ENCODE measurements around the gene SPATA1.
"Not testable (repeated sequence)": the region's sequence is repeated elsewhere in the genome, so short reads cannot be mapped to it uniquely, and the experiment has no call there.

SPATA1 gene

GRCh38 chr1:84506002-84506728 lies at the start of gene SPATA1, which contains the start of gene GNG5:
SPATA1 (plus strand) TSS chr1:84506386; CDS start chr1:84516360, 9,974 bp downstream.
GNG5 (minus strand) TSS chr1:84506581; CDS start chr1:84506091, 490 bp downstream.
- DNase-seq (ENCODE audit: low spot score): peak; percentile 95

DNA sequence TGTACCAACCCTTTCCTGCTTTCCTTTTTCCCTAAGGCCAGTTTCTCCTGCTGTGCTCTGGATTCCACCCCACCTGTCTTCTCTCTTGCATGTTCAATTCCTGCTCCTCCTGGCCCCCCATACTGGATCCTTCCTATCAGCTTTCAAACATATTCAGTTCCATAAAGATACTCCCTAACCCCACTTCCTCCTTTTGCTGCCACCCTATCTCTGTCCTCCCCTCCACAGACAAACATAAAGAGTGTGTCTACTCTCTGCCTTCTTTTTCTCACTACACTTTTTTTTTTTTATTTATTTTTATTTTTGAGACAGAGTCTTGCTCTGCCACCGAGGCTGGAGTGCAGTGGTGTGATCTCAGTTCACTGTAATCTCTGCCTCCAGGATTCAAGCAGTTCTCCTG lies 44.1 kb upstream of the SPATA1 start:
- DNase-seq (ENCODE audit: low spot score): no peak

DNA sequence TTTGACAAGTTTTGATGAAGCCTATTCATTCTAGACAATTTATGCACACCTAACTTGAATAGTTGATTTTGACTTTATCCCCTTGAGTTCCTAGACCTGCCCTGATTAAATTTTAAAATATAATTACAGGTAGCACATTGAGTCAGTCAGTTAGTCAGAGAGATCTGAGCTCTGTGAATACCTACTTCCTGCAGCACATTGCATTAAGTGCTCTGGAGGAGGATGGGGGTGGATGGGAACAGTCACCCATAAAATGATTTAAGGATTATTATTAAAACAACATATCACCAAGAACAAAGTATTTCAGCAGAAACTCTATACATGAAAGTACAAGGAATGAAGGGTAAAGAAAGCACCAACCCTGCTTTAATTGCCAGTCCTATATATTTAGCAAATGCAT lies 38.9 kb upstream of the SPATA1 start:
- no peak for DNase-seq (ENCODE audit: low spot score)

DNA sequence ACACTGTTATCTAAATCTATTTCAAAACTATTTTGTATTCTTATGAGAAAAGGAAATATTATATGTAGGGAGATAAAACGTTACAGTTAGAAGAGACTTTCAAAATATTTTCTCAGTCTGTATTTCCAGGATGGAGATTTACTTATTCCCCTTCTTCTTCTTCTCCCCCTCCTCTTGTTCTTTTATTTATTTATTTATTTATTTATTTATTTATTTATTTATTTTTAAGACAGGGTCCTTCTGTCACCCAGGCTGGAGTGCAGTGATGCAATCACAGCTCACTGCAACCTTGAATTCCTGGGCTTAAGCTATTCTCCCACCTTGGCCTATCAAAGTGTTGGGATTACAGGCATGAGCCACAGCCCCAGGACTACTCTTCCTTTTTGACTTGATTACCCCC lies 30.0 kb upstream of the SPATA1 start:
- no peak for DNase-seq (ENCODE audit: low spot score)

DNA sequence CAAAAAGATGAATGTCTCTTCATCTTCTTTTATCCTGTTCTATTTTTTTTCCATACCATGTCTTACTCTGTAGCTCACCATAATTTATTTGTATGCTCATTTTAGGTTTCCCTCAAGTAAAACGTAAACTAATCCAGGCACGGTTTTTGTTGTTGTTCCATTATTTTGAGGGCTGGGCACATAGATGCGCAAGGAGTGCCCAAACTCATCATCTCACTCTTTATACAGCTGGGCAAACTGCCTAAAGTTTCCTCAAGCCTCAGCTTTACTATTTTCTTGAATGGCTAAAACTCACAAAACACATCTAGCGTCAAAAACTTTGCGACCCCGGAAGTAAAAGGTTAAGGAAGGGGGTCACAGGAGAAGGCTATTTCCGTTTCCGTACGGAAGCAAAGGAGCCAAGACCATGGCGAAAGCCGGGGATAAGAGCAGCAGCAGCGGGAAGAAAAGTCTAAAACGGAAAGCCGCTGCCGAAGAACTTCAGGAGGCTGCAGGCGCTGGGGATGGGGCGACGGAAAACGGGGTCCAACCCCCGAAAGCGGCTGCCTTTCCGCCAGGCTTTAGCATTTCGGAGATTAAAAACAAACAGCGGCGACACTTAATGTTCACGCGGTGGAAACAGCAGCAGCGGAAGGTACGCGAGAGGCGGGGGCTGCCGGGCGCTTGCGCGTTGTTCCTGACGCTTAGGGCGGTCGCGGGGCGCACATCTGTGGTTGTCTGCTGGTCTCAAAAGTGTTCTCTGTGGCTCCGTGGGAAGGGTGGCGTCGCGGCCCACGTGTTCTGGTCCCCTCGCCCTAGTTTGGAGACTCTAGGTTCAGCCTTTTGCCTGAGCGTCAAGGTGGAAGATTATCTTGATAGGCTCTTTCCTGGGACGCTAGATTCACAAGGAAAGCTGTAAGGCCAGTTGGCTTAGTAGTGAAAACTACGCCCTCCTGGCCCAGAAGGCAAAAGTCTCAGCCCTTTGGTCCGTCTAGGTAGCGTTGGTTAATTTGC lies 27.0 kb upstream of the SPATA1 start, which contains the start of gene RPF1:
TSS of gene RPF1 (plus strand) at position 391 of the 993 bp plus-strand sequence. CDS start at position 407, 16 bp downstream.
- DNase-seq (ENCODE audit: low spot score): peak; percentile 72

DNA sequence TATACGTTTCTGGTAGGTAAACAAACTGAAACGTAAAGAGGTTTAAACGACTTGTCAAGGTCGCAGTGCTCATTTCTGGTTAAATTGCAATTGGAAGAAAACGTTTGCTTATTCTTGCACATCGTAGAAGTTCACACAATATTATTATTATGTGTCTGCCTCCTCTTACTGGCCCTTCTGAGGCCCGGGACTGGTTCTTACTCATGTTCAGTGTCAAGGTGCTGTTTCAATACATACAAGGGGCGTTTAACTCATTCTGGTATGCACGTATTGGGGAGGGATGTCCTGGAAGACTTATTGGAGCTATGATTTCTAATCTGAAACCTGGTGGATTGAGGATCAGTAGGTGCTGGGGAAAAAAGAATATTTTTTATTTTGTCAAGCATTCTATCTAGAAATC lies 26.2 kb upstream of the SPATA1 start:
- peak; percentile 2 for DNase-seq (ENCODE audit: low spot score)

DNA sequence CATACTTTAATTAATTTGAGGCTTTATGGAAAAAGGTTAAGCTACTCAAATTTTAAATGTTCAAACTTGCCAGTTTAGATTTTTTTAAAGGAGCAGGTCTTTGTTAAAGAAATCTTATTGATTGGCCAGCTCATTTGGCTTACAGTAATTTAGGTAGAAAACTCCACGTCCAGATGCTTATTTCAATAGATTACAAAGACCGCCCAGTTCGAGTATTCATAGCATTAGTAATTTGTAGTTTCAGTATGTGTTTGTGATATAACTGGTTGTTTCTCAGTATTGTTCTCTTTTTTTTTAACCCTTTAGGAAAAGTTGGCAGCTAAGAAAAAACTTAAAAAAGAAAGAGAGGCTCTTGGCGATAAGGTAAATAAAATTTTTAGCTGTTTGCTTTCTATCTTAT lies 25.5 kb upstream of the SPATA1 start:
- no peak for DNase-seq (ENCODE audit: low spot score)

DNA sequence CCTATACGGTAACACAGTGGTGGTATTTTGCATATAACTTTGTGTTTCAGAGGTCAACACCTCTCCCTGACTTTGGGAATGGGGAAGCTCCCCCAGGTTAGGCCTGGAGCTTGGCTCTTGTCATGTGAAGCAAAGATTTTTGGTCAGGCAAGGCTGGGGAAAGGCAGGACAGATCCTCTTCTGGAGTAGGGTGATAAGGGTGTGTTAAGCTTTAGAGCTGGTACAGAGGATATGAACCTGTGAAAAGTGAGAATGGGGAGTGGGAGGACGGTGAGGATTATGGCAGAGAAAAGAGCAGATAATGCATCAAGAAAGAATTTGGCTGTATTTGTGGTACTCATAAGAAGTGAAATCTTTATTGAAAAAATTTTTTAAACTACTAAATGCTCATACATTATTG lies 24.9 kb upstream of the SPATA1 start:
- DNase-seq (ENCODE audit: low spot score): no peak

DNA sequence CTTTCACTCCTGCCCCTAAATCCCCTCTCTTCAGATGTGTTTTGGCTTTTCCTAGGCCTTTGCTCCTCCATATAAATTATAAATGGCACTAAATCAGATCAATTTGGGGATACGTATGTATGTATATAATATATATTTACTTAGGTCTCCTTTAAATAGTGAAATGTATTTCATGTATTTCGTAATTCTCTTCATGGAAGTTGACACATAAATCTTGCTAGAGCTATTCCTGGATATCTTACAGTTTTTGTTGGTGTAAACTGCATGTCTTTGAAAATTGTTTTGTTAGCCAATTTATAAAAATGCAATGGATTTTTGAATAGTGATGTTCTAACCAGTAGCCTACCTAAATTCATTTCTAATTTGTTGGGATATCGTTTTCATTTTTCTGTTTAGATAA lies 18.1 kb upstream of the SPATA1 start:
- no peak for DNase-seq (ENCODE audit: low spot score)

DNA sequence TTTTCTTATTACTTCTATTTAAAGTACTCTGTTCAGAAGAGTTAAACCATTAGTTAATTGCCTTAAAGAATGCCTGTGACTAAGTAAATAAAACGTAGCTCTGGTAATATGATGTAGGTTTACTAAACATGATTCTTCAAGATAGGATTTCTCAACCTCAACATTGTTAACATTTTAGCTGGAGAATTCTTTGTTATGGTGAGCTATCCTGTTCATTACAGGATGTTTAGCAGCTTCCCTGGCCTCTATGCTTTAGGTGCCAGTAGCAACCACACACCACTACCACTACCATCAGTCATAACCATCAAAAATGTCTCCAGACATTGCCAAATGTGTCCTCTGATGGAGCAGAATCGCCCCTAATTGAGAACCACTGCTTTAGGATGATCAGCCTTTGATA lies 16.4 kb upstream of the SPATA1 start:
- DNase-seq (ENCODE audit: low spot score): no peak

DNA sequence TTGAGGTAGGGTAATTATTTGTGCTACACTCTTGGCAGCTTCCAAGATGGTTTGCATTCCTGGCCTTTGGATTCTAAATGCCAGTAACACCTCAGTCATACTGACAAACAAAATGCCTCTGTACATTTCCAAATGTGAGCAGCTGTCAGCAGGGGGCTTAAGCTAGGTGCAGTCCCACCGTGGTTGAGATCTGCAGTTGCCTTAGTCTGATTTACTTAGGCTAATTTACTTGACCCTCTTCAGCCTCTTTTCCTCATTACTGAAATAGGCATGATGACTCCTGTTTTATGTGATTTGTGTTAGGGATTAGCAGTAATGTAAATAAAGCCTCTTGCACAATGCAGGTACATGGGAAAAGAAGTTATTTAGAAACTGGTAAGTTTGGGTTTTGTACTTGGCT lies 13.5 kb upstream of the SPATA1 start:
- DNase-seq (ENCODE audit: low spot score): no peak

DNA sequence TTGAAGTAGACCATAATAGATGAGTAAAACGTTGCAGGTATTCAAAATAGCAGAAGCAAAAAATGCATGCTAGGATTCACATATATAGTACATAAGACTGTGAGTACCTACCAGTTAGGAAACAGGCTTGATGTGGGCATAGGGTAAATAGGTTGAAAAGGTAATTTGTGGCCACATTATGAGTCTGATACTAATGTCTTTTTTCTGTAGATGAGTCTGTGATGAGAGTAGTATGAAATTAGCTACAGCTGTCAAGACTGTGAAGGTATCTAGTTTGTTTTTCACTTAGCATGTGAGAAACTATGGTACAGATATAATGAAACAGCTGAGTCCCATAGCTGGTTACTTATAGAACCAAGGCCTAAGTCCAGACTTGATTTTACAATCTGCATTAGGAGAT lies 12.4 kb upstream of the SPATA1 start:
- no peak for DNase-seq (ENCODE audit: low spot score)

- DNase-seq (ENCODE audit: low spot score): no peak
Observed at GRCh38 chr1:84496498-84496897, 9.7 kb upstream of the SPATA1 start.

GRCh38 chr1:84497631-84498275 lies 8.4 kb upstream of the SPATA1 start:
- no peak for DNase-seq (ENCODE audit: low spot score)

DNA sequence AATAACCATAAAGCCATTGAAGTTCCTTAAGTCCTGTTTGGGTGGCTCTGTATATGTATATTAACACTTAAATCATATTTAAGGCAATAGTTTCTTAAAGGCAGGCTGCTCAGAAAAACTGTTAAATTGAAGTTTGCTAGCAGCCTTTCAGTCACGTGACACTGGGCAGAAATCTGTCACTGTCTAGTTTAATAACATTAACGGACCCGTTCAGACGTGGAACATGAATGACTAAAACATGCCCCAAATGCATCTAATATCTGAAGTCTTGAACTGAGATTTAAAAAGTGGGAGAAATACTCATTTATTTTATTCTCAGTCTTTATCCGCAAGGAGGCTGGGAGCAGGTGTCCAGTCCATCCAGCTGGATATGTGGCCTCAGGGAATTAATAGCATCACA lies 3.3 kb upstream of the SPATA1 start:
- DNase-seq (ENCODE audit: low spot score): no peak

DNA sequence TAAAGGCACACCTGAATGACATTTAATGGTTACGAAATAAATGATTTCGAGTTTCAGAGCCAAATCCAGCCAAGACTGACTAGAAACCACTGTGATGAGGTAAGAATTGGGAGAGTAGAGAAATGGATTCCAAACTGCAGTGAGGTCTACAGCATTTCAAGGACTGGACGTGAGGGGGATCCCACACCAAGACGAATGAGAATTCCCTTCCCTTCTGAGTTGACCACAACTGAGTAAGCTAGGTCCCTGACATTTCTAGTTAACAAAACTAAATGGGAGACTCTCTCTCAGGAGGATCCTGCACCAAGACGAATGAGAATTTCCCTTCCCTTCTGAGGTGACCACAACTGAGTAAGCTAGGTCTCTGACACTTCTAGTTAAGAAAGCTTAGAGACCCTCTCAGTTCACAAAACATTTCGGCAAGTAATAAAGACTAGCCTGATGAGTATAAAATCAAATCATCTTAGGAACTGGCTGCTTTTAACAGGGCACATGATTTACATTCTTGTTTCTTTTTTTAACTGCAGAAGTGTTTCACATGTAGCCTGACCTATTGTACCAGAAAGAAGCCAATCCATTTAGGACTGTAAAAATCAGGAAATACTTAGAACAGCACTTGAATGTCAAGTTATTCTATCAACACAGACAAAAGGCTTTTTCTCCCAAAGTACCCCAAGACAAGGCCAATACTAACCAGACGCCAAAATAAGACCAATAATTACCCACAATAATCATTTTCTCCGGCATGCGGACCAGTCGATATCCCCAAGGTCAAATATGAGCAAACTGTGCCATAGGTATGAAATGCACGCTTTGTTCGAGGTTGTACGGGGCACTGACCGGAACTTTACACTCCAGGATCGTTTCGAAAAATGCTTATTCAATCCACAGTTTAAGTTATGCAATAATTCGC lies 1.4 kb upstream of the SPATA1 start:
- DNase-seq (ENCODE audit: low spot score): peak; percentile 5

DNA sequence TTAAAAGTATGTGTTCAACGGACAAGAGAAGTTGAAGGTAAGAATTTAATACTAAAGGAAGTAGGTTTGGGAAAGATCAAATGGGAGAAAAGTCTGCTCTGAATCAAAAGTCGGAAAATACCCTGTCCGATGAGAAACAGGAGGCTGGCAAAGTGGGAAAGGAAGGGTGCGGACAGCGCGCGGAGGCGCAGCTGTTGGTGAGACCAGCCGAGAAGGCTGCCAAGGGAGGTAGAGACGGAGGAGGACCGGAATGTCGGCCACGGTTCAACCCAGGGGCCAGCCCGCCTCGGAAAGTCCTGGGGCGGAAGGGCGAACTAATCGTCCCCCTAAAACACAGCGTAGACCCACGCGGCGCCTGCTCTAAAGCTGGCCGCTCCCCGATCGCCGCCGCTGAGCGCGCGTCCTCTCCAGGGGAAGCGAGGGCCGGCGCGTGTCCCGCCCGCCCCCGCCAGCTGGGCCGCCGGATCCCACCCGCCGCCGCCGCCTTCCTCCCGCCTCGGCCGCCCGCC lies 639 bp upstream of the SPATA1 start:
- DNase-seq (ENCODE audit: low spot score): no peak

GRCh38 chr1:84506729-84507453 lies 705 bp downstream of the SPATA1 start:
- DNase-seq (ENCODE audit: low spot score): no peak

- DNase-seq (ENCODE audit: low spot score): not testable (repeated sequence)
Observed at GRCh38 chr1:84507887-84508286, 1.7 kb downstream of the SPATA1 start.

DNA sequence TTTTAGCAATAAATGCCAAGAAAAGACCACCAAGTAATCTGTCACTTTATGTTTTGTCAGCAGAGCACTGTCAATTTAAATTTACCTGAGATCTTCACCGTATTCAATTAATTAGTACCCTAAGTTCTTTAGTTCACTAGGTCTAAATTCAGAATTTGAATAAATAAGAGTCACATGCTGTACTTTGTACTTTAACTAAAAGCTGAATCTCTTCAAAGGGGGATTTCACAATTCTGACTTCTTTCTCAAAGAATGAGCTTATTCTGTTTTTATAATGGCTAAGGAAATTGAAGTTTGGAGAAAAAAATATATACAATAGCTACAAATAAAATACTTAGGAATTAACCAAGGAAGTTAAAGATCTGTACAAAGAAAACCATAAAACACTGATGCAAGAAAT lies 2.3 kb downstream of the SPATA1 start:
- no peak for DNase-seq (ENCODE audit: low spot score)

All from globus pallidus (tissue), 1 donor.